ENCODE results near the gene GNAI3. TPM values are rescaled to one million over a fixed set of nuclear protein-coding genes. Genes with fewer than 3 reads are reported as not detected.

The GNAI3 gene
- total RNA-seq, 1 donor from 2014 or later: 16.3 TPM

GRCh38 chr1:109620841-109621286 lies 72.4 kb downstream of the GNAI3 start:
- no peak for FAIRE-seq

GRCh38 chr1:109621379-109622136 lies 73.1 kb downstream of the GNAI3 start:
- FAIRE-seq (no peak), DNase-seq (ENCODE audit: low spot score in 2 of 2) (peak in 1 of 2 donors; percentile 63)

More at GRCh38 chr1:109620841-109621286, 72.4 kb downstream of the GNAI3 start:
- DNase-seq (ENCODE audit: low spot score in 2 of 2): peak; percentile 84 to 92

DNA sequence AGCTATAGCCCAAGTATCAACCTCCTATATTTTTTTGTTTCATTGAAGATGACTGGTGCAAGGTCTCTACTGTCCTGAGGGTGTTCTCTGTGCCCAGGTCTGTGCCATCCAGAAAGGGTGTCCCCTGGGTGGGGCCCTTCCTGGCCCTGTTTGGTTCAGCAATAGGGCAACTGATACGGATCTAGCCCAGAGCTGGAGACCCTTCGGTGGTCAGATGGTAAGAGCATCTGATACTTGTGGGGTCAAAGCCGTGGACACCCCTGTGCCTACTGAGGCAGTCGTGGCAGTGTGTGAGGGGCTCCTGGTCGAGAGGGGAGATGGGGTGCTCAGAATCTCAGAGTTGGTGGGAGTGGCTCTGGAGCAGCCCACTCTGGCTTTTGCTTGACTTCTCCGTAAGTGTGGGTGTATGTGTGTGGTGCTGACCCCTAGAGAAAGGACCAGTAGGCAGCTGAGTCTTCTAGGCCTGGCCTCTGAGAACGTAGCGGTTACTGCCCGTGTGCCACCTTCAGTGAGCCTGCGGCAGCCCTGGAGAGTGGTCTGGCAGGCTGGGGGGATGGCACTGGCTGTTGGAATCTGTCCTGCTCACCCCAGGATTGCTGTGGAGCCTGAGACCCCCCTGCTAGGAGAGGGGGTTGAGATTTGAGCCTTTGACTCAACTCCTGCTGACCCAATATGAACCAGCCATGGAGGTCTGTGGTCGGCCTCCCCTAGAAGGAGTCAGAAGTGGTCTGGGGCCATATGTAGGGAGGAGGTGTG lies 73.9 kb downstream of the GNAI3 start:
- FAIRE-seq (no peak), DNase-seq (ENCODE audit: low spot score in 2 of 2) (no peak)

- no peak for DNase-seq (ENCODE audit: low spot score in 2 of 2)
- no peak for FAIRE-seq
These were observed 74.5 kb downstream of the GNAI3 start for GRCh38 chr1:109622895-109623294.

DNA sequence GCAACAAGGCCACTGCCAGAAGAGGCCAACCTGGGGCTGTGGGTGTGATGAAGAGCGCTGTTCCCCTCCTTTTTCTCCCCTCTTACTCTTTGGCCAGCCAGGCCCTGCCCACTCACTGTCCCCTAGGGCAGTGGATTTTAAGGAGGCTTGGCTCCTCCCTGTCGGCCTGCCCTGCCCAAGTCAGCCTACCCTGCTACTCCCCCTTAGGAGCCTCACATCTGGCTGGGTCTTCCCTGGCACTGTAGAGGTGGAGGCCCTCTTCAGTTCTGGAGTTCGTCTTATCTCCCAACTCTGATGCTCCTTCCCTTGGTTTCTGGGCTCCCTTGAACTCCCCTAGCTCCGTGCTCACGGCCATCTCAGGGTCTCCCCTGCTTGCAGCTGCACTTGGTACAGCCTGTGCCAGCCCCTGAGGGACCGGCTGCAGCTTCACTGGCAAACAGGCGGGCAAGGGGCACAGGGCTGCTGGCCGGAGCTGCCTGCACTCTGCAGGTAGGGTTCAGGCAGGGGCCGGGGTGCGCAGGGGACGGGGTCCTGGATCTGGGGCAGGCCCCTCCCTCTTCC lies 75.3 kb downstream of the GNAI3 start:
- no peak for DNase-seq (ENCODE audit: low spot score in 2 of 2)
- no peak for FAIRE-seq

DNA sequence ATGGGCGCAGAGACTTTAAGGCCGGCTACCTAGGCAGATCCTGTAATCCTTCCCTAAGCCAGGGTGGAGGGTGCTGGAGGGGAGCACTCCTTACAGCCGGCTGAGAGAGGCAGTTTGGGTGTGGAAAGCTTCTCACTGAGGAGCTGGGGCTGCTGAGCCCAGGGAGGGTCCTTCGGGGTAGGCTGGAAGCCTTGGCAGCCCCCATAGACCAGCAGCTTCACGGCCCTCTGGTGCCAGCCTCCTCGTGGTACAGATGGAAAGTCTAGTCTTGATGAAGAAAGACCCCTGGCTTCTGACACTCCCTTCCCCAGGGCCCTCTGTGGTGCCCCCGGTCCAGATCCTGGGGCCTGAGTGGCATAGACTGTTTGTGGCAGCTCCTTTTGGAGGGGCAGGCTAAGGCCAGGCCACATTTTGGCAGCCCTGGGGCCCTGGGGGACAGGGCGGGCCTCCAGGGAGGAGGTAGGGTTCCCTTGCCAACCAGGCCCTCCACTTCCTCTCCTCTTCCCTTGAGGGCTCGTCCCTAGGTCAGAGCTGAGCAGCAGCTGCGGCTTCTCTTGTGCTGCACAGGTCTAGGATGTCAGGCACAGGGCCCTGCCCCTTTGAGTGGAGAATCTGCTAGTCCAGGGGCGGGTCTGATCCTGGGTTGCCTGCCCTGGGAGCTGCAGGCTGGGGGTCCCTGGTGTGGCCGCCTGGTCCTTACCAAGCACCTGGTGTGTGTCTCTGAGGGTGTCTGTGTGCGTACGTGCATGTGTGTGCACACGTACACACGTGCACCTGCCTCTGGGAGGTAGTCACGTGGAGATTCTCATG lies 76.0 kb downstream of the GNAI3 start:
- FAIRE-seq: no peak
- no peak for DNase-seq (ENCODE audit: low spot score in 2 of 2)

GRCh38 chr1:109625176-109625575 lies 76.8 kb downstream of the GNAI3 start:
- FAIRE-seq (no peak), DNase-seq (ENCODE audit: low spot score in 2 of 2) (no peak)

DNA sequence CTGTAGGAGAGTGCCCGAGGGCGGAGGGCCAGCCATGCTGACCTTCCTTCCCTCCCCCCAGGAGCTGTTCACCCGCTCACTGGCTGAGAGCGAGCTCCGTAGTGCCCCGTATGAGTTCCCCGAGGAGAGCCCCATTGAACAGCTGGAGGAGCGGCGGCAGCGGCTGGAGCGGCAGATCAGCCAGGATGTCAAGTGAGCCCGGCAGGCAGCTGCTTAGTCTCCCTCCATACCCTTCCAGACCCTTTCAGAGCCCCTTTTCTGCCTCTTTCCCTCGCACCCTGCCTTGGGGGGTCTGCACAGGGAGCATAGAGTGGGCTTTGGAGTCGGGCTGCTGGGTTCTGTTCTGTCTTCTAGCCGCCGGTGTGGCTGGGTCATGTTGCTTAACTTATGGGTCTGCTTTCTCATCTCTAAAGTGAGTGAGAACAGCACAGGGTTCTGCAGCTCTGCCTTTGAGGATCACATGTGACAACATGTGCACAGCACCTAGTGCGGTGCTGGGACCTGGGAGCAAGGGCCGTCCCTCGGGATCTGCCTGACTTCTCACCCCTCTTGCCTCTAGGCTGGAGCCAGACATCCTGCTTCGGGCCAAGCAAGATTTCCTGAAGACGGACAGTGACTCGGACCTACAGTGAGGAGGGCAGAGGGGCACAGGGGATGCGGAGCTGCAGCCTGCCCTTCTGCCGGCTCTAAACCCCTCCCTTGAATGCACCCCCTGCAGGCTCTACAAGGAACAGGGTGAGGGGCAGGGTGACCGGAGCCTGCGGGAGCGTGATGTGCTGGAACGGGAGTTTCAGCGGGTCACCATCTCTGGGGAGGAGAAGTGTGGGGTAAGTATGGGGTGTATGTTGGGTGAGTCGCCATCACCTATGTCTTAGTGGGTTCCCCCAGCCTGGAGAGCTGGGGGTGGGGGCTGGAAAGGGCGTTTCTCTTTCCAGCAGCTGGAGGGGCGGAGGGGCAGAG lies 77.5 kb downstream of the GNAI3 start:
- FAIRE-seq (no peak), DNase-seq (ENCODE audit: low spot score in 2 of 2) (no peak)

DNA sequence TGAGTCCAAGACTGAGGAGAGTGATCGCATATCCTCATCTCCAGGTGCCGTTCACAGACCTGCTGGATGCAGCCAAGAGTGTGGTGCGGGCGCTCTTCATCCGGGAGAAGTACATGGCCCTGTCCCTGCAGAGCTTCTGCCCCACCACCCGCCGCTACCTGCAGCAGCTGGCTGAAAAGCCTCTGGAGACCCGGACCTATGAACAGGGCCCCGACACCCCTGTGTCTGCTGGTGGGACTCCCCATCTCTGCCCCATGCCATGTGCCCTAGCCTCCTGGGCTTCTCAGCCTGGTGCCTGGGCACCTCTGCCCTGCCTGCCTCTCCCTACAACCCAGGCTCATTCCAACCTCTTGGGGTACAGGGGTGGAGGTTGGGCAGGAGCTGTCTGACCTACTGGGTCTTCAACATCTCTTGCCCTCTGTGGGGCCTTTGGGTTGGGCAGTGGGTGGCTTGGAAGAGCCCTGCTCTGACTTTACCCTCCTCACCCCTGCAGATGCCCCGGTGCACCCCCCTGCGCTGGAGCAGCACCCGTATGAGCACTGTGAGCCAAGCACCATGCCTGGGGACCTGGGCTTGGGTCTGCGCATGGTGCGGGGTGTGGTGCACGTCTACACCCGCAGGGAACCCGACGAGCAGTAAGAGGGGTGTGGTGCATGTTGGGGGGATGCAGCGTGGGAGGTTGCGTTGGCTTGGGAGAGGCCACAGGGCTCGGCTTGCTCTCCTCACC lies 78.4 kb downstream of the GNAI3 start:
- DNase-seq (ENCODE audit: low spot score in 2 of 2): no peak
- FAIRE-seq: no peak

- DNase-seq (ENCODE audit: low spot score in 2 of 2): no peak
- no peak for FAIRE-seq
These were observed 79.4 kb downstream of the GNAI3 start for GRCh38 chr1:109627692-109628399.

DNA sequence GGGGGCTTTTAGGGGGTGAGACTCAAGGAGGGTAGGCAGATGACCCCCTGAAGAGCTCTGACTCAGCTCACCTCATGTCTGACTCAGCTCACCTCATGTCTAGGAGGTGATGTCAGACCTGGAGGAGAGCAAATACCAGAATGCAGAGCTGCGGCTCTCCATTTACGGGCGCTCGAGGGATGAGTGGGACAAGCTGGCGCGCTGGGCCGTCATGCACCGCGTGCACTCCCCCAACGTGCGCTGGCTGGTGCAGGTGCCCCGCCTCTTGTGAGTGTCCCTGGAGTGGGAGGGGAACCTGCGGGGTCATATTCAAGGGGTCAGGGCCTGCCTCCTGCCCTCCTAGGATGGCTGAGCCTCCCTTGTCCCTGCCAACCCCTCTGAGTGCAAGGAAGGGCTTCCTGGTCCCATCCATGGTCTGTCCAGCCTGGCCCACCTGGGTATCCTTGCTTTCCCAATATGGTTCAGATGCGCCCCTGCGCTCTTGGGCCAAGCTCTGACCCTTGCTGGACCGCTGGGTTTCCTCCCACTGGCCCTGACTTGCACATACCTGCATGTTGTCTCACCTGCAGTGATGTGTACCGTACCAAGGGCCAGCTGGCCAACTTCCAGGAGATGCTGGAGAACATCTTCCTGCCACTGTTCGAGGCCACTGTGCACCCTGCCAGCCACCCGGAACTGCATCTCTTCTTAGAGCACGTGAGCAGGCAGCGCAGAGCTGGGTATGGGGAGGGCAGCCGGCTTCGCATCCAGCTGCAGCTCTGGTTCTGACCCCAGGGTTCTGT lies 80.3 kb downstream of the GNAI3 start:
- DNase-seq (ENCODE audit: low spot score in 2 of 2): no peak
- no peak for FAIRE-seq

DNA sequence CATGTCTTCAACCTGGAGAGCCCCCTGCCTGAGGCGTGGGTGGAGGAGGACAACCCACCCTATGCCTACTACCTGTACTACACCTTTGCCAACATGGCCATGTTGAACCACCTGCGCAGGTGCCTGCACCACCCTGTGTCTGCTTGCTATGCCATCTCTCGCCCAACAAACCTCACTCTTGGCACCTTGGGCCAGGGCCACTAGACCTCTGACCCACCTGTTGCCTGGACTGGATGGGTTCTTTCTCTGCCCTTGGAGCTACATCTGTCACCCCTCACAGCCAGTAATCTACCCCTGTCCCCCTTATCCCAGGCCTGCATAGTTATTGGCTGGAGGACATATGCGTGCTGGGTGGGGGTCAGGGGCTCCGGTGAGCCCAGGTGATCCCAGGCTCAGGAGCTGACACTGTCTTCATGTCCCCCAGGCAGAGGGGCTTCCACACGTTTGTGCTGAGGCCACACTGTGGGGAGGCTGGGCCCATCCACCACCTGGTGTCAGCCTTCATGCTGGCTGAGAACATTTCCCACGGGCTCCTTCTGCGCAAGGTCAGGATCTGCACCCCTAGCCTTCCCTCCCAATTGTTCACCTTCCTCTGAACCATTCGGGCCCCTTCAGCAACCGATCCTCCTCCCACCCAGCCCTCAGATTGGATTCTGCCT lies 81.1 kb downstream of the GNAI3 start:
- DNase-seq (ENCODE audit: low spot score in 2 of 2): no peak

DNA sequence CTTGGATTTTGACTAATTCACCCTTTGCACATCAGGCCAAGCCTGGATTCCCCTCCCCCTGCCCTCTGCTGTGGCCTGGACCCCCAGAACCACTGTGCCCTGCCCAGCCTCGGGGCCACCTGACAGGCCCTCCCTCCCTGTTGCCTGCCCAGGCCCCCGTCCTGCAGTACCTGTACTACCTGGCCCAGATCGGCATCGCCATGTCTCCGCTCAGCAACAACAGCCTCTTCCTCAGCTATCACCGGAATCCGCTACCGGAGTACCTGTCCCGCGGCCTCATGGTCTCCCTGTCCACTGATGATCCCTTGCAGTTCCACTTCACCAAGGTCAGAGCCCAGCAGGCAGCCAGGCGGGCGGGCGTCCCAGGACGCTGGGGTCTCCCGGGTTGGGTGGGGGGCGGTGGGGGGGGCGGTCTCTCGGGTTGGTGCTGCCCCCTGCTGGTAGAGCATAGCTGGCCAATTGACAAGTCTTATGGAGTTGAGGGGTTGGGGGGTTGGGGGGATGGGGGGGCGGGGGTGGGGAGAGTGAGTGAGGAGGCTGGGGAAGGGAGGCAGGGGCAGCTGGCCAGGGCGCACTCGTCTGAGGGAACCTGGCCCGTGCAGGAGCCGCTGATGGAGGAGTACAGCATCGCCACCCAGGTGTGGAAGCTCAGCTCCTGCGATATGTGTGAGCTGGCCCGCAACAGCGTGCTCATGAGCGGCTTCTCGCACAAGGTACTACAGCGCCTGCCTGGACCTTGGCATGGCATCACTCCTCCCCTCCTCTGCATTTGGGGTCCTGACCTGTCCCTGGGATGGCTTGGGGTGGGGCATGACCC lies 81.9 kb downstream of the GNAI3 start:
- FAIRE-seq: no peak
- DNase-seq (ENCODE audit: low spot score in 2 of 2): no peak

More for the DNA sequence above, 81.1 kb downstream of the GNAI3 start:
- FAIRE-seq: no peak

DNA sequence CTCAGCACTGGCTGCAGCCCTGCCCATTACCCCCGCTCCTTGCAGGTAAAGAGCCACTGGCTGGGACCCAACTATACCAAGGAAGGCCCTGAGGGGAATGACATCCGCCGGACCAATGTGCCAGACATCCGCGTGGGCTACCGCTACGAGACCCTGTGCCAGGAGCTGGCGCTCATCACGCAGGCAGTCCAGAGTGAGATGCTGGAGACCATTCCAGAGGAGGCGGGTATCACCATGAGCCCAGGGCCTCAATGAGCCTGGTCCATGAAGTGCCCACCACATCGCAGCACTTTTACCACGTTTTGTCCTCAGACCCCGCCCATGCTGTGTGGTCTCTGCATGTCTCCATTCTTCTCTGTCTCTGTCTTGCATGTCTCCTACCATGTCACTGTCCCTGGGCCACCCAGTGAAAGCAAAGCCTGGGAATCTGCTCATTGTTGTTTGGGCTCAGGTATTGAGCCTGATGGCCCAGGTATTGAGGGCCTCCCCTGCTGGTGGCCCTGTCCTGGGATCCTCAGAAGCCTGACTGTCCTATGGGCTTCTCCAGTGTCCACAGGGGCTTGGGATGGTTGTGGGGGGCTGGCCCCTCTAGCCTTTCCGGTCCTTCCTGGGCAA lies 82.6 kb downstream of the GNAI3 start:
- FAIRE-seq (no peak), DNase-seq (ENCODE audit: low spot score in 2 of 2) (no peak)
